Endodermal cell (in vitro differentiated cells): ENCODE results near the gene OTOGL. TPM values are rescaled to one million over a fixed set of nuclear protein-coding genes. Genes with fewer than 3 reads are reported as not detected.

Experiments used
- DNase-seq: peaks from one replicate; pipeline ENCODE4 v3.0.0-alpha.2; 2017
- H3K27ac ChIP-seq: 2 replicates; pipeline ENCODE4 v1.5.1; 2013; ENCODE audit warnings: mild to moderate bottlenecking, low read depth, low read length, moderate library complexity
- H3K27me3 ChIP-seq: 2 replicates; pipeline ENCODE4 v1.6.1; 2013; ENCODE audit warnings: mild to moderate bottlenecking, low read length, moderate library complexity; ENCODE audit not compliant: insufficient read depth, control insufficient read depth, poor library complexity, severe bottlenecking
- H3K36me3 ChIP-seq: 2 replicates; pipeline ENCODE4 v1.7.0; 2013; ENCODE audit warnings: mild to moderate bottlenecking, low read length, moderate library complexity; ENCODE audit not compliant: control insufficient read depth, insufficient read depth
- H3K4me1 ChIP-seq: one replicate; pipeline ENCODE4 v1.7.0; 2013; ENCODE audit warnings: low read length; ENCODE audit not compliant: control insufficient read depth, insufficient read depth
- H3K4me3 ChIP-seq: 2 replicates; pipeline ENCODE4 v1.5.1; 2013; ENCODE audit warnings: mild to moderate bottlenecking, low read length, moderate library complexity
- H3K9ac ChIP-seq: 2 replicates; pipeline ENCODE4 v1.6.1; 2013; ENCODE audit warnings: mild to moderate bottlenecking, low read length, moderate library complexity; ENCODE audit not compliant: poor library complexity, severe bottlenecking; ENCODE audit errors: extremely low read depth
- H3K9me3 ChIP-seq: 2 replicates; pipeline ENCODE4 v1.6.1; 2013; ENCODE audit warnings: mild to moderate bottlenecking, low read length, moderate library complexity; ENCODE audit not compliant: control insufficient read depth
- H3K27ac Mint-ChIP-seq: 2 replicates; pipeline ENCODE4 v1.8.0; 2020; ENCODE audit warnings: mixed read lengths
- H3K27me3 Mint-ChIP-seq: 2 replicates; pipeline ENCODE4 v1.8.0; 2021; ENCODE audit warnings: mild to moderate bottlenecking, mixed read lengths; ENCODE audit not compliant: insufficient read depth
- H3K36me3 Mint-ChIP-seq: 2 replicates; pipeline ENCODE4 v1.8.0; 2020; ENCODE audit warnings: low read depth, mixed read lengths
- H3K4me1 Mint-ChIP-seq: 2 replicates; pipeline ENCODE4 v1.8.0; 2020; ENCODE audit warnings: mixed read lengths
- H3K4me3 Mint-ChIP-seq: 2 replicates; pipeline ENCODE4 v1.8.0; 2020; ENCODE audit warnings: mild to moderate bottlenecking, moderate library complexity, mixed read lengths
- H3K9me3 Mint-ChIP-seq: 2 replicates; pipeline ENCODE4 v1.8.0; 2020; ENCODE audit warnings: mild to moderate bottlenecking, mixed read lengths
- WGBS, 2 experiments: methylation state at CpG; one replicate each; pipeline versions ENCODE4 v1.1.5 to v1.1.7; 2013; ENCODE audit warnings: missing lambda C conversion rate in 2 of 2, mixed read lengths in 1 of 2; ENCODE audit not compliant: insufficient coverage in 1 of 2, insufficient read length in 1 of 2; 5-methylcytosine and 5-hydroxymethylcytosine counted together
- total RNA-seq, 2 donors: library from RNA; stranded (reverse); fragmentation: NEBNext Ultra II Directional in 1 of 2; extraction: Animal tissue kit (Norgen Biotek cat#: 25700) in 1 of 2; gene quantifications; 2 replicates in 1 of 2; 3 replicates in 1 of 2; pipeline ENCODE4 v1.2.1, GENCODE V29; 2021
- TF ChIP-seq, protein P1 (sequence below): fragments of 200-600 bp; sonication (generic); conservative IDR thresholded peaks from 2 replicates; pipeline ENCODE4 v1.5.0; 2021; ENCODE audit warnings: antibody characterized with exemption, mild to moderate bottlenecking

Gene OTOGL
- total RNA-seq, 2 donors from 2014 or later, result 2.4 to 11.4 TPM

- H3K4me3 ChIP-seq, result no peak overlapping the region
- no peak overlapping the region for H3K9ac ChIP-seq
- DNase-seq, result no peak
- no peak overlapping the region for H3K27ac ChIP-seq
- no peaks in the 10 kb centered on the region for H3K9me3 Mint-ChIP-seq
- H3K27me3 Mint-ChIP-seq, result no peaks in the 10 kb centered on the region
- no peak overlapping the region for H3K4me3 Mint-ChIP-seq
- H3K27ac Mint-ChIP-seq, result no peak overlapping the region
- no peaks in the 10 kb centered on the region for H3K4me1 ChIP-seq
- no peaks in the 10 kb centered on the region for H3K36me3 ChIP-seq
- no peaks in the 10 kb centered on the region for H3K9me3 ChIP-seq
- H3K36me3 Mint-ChIP-seq, result no peaks in the 10 kb centered on the region
- no peaks in the 10 kb centered on the region for H3K27me3 ChIP-seq
- H3K4me1 Mint-ChIP-seq, result no peaks in the 10 kb centered on the region
- TF ChIP-seq, protein P1, sequence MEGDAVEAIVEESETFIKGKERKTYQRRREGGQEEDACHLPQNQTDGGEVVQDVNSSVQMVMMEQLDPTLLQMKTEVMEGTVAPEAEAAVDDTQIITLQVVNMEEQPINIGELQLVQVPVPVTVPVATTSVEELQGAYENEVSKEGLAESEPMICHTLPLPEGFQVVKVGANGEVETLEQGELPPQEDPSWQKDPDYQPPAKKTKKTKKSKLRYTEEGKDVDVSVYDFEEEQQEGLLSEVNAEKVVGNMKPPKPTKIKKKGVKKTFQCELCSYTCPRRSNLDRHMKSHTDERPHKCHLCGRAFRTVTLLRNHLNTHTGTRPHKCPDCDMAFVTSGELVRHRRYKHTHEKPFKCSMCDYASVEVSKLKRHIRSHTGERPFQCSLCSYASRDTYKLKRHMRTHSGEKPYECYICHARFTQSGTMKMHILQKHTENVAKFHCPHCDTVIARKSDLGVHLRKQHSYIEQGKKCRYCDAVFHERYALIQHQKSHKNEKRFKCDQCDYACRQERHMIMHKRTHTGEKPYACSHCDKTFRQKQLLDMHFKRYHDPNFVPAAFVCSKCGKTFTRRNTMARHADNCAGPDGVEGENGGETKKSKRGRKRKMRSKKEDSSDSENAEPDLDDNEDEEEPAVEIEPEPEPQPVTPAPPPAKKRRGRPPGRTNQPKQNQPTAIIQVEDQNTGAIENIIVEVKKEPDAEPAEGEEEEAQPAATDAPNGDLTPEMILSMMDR, result no peak
These were observed 89.9 kb downstream of the OTOGL start for GRCh38 chr12:80189241-80189640.

DNA sequence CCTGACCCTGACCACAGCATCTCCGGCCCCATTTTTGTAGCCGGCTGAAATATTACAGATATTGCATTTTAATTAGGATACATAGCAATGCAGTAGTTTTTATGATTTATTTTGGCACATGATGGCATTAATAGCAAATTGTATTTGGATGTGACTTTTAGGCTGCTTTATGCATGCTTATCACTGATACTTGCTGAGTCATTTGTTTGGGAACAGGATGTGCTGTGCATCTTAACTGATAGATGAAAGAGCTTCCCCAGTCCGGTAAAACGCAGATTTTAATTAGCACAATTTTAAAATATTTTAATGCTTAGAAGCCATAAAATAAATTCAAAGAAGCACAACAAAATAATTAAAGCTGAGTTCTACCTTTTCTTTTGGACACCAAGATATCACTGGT lies 90.7 kb downstream of the OTOGL start:
- Histone ChIP-seq H3K9ac (no peak overlapping the region), H3K36me3 (no peaks in the 10 kb centered on the region), H3K9me3 (no peaks in the 10 kb centered on the region), H3K27me3 (no peaks in the 10 kb centered on the region), H3K27ac (no peak overlapping the region), H3K4me3 (no peak overlapping the region), H3K4me1 (no peaks in the 10 kb centered on the region)
- Mint-ChIP-seq H3K4me3 (no peak overlapping the region), H3K27ac (no peak overlapping the region), H3K9me3 (no peaks in the 10 kb centered on the region), H3K4me1 (no peaks in the 10 kb centered on the region), H3K36me3 (no peaks in the 10 kb centered on the region), H3K27me3 (no peaks in the 10 kb centered on the region)
- TF ChIP-seq, protein P1, result no peak
- 98% methylated on average over 4 of the region's 4 CpGs; no CpG with 5 or more reads in 1 of the 2 experiments for WGBS, 2 experiments
- DNase-seq, result no peak

GRCh38 chr12:80192087-80192486 lies 92.8 kb downstream of the OTOGL start:
- H3K9me3 ChIP-seq, result no peaks in the 10 kb centered on the region
- no peak overlapping the region for H3K4me3 ChIP-seq
- 75 to 100% methylated on average over 1 to 3 of the region's 3 CpGs for WGBS, 2 experiments
- TF ChIP-seq, protein P1, result no peak
- no peaks in the 10 kb centered on the region for H3K27me3 ChIP-seq
- H3K27ac ChIP-seq, result no peak overlapping the region
- Mint-ChIP-seq H3K4me1 (peaks cover 16% of the 10 kb centered on the region), H3K27ac (no peak overlapping the region), H3K27me3 (no peaks in the 10 kb centered on the region), H3K36me3 (no peaks in the 10 kb centered on the region), H3K4me3 (no peak overlapping the region), H3K9me3 (no peaks in the 10 kb centered on the region)
- no peaks in the 10 kb centered on the region for H3K4me1 ChIP-seq
- peak; percentile 60 for DNase-seq
- no peaks in the 10 kb centered on the region for H3K36me3 ChIP-seq
- no peak overlapping the region for H3K9ac ChIP-seq
